HCT116 (cell line): Measurements from ENCODE around the gene MSL1. TPM values are rescaled to one million over a fixed set of nuclear protein-coding genes. Genes with fewer than 3 reads are reported as not detected.

Experiments used
- ATAC-seq: fragments of 200-7000 bp; cut with Tn5 transposase; 2 replicates; pipeline ENCODE4 v1.9.1; 2020; ENCODE audit warnings: mild to moderate bottlenecking, moderate library complexity
- BruUV-seq: library from RNA; stranded (reverse); fragments of 400-500 nt; replicated peaks from 2 replicates; lab custom pipeline; 2021; lab: Mats Ljungman, UMichigan
- CTCF ChIA-PET: fragments of 300-600 bp; sonication (Branson Sonifier 250); formaldehyde crosslinking; loops from one replicate; lab custom pipeline; 2021; ENCODE audit warnings: antibody characterized with exemption; lab: Charles Lee
- POLR2A ChIA-PET: fragments of 300-600, 350-600 bp; sonication (Branson Sonifier 250); formaldehyde crosslinking; loops from one replicate; lab custom pipeline; 2021; ENCODE audit warnings: antibody characterized with exemption; lab: Charles Lee
- RAD21 ChIA-PET, 2 experiments: fragments of 300-600 bp; sonication (Branson Sonifier 250); formaldehyde crosslinking; loops; one replicate each; lab custom pipeline; 2023; ENCODE audit warnings: low total read pairs in 2 of 2; ENCODE audit not compliant: uncharacterized antibody in 2 of 2, unreplicated experiment in 2 of 2, low non-redundant PET in 1 of 2; lab: Charles Lee
- DNase-seq: peaks from one replicate; pipeline ENCODE4 v3.0.0-alpha.2; 2010; ENCODE audit warnings: low read depth, low spot score
- H2AFZ ChIP-seq: fragments of 200-600 bp; shearing (Covaris generic), sonication (generic); 2 replicates; pipeline ENCODE4 v1.6.1; 2017; ENCODE audit warnings: low read depth, mixed run types, mixed read lengths, antibody characterized with exemption, low read length; ENCODE audit not compliant: poor library complexity, severe bottlenecking
- H3K27ac ChIP-seq: 2 replicates; pipeline ENCODE4 v1.5.1; 2012; ENCODE audit warnings: low read depth, low read length
- H3K27me3 ChIP-seq: fragments of 200-600 bp; sonication (generic); 2 replicates; pipeline ENCODE4 v1.6.1; 2016; ENCODE audit warnings: mixed run types, low read length, mixed read lengths; ENCODE audit not compliant: insufficient read depth
- H3K36me3 ChIP-seq, 2 experiments: fragments of 200-500 bp in 1 of 2; fragments of 200-600 bp in 1 of 2; sonication (Bioruptor generic) in 1 of 2; sonication (generic) in 1 of 2; 2 replicates each; pipeline versions ENCODE4 v1.5.1 to v1.6.1; 2014 to 2016; ENCODE audit warnings: low read length in 2 of 2, inconsistent platforms in 1 of 2, mixed read lengths in 1 of 2, mixed run types in 1 of 2; ENCODE audit not compliant: insufficient read depth in 2 of 2, control insufficient read depth in 1 of 2
- H3K4me1 ChIP-seq, 2 experiments: fragments of 200-600 bp in 1 of 2; sonication (generic) in 1 of 2; 2 replicates each; pipeline versions ENCODE4 v1.5.1 to v1.6.1; 2012 to 2017; ENCODE audit warnings: low read length in 2 of 2, inconsistent platforms in 1 of 2, mild to moderate bottlenecking in 1 of 2, mixed read lengths in 1 of 2, mixed run types in 1 of 2, moderate library complexity in 1 of 2; ENCODE audit not compliant: insufficient read depth in 2 of 2, control insufficient read depth in 1 of 2
- H3K4me2 ChIP-seq: fragments of 200-600 bp; sonication (generic); 2 replicates; pipeline ENCODE4 v1.6.1; 2017; ENCODE audit warnings: mixed run types, low read length, mixed read lengths
- H3K4me3 ChIP-seq, 2 experiments: fragments of 200-600 bp in 1 of 2; sonication (generic) in 1 of 2; replicated peaks in 1 of 2; 2 replicates each; pipeline ENCODE4 v1.5.1; 2011 to 2016; ENCODE audit warnings: low read length in 2 of 2, control low read depth in 1 of 2, low read depth in 1 of 2, mild to moderate bottlenecking in 1 of 2, mixed read lengths in 1 of 2, mixed run types in 1 of 2
- H3K79me2 ChIP-seq: fragments of 200-600 bp; sonication (generic); 2 replicates; pipeline ENCODE4 v1.6.1; 2017; ENCODE audit warnings: mild to moderate bottlenecking, mixed run types, low read length, moderate library complexity, mixed read lengths; ENCODE audit not compliant: insufficient read depth
- H3K9ac ChIP-seq: fragments of 200-600 bp; sonication (generic); 2 replicates; pipeline ENCODE4 v1.6.1; 2016; ENCODE audit warnings: low read length, mixed read lengths
- H3K9me2 ChIP-seq: fragments of 200-600 bp; sonication (generic), shearing (Covaris generic); 2 replicates; pipeline ENCODE4 v1.6.1; 2017; ENCODE audit warnings: mixed run types, mild to moderate bottlenecking, moderate library complexity; ENCODE audit not compliant: insufficient read depth
- H3K9me3 ChIP-seq, 2 experiments: fragments of 200-500 bp in 1 of 2; fragments of 200-600 bp in 1 of 2; sonication (Bioruptor generic) in 1 of 2; sonication (generic) in 1 of 2; 2 replicates each; pipeline ENCODE4 v1.6.1; 2014 to 2017; ENCODE audit warnings: low read length in 2 of 2, mixed read lengths in 2 of 2, inconsistent platforms in 1 of 2, low read depth in 1 of 2, mild to moderate bottlenecking in 1 of 2, mixed run types in 1 of 2, moderate library complexity in 1 of 2; ENCODE audit not compliant: control insufficient read depth in 1 of 2, insufficient read depth in 1 of 2
- H4K20me1 ChIP-seq: fragments of 200-600 bp; sonication (generic), shearing (Covaris generic); 2 replicates; pipeline ENCODE4 v1.6.1; 2017; ENCODE audit warnings: mixed run types, mild to moderate bottlenecking, moderate library complexity; ENCODE audit not compliant: insufficient read depth
- CEBPB ChIP-seq: IDR thresholded peaks from 2 replicates; pipeline ENCODE4 v1.6.1; 2012; ENCODE audit warnings: low read depth
- EGR1 ChIP-seq: IDR thresholded peaks from 2 replicates; pipeline ENCODE4 v1.6.1; 2012; ENCODE audit warnings: low read depth
- POLR2A ChIP-seq: IDR thresholded peaks from 2 replicates; pipeline ENCODE4 v1.7.0; 2011; ENCODE audit warnings: borderline replicate concordance; ENCODE audit not compliant: insufficient read depth, insufficient read length; ENCODE audit errors: extremely low read depth
- POLR2AphosphoS5 ChIP-seq: IDR thresholded peaks from 2 replicates; pipeline ENCODE4 v1.6.1; 2011; ENCODE audit warnings: mild to moderate bottlenecking, low read depth, low read length, moderate library complexity
- ZFX ChIP-seq: fragments of 450-650 bp; IDR thresholded peaks from 2 replicates; pipeline ENCODE4 v1.6.1; 2017
- intact Hi-C: fragments of 100-400 bp; cut with micrococcal nuclease; formaldehyde crosslinking; loops from 2 replicates; pipeline ENCODE4 v1.10.0; 2022
- total RNA-seq: library from RNA; stranded (reverse); gene quantifications from one replicate; pipeline ENCODE4 v1.2.1, GENCODE V29; 2021; ENCODE audit not compliant: unreplicated experiment
- TF ChIP-seq, protein P1 (sequence below), 3 experiments: fragments of 200-600 bp in 1 of 3; sonication (generic) in 1 of 3; IDR thresholded peaks in 2 of 3; conservative IDR thresholded peaks in 1 of 3; 2 replicates each; pipeline ENCODE4 v1.5.1; 2012 to 2017; ENCODE audit warnings: low read depth in 2 of 3, low read length in 2 of 3, antibody characterized with exemption in 1 of 3, borderline replicate concordance in 1 of 3, control low read depth in 1 of 3, mild to moderate bottlenecking in 1 of 3, mixed read lengths in 1 of 3, mixed run types in 1 of 3, moderate library complexity in 1 of 3; ENCODE audit not compliant: insufficient read depth in 1 of 3
- TF ChIP-seq, protein P2 (sequence below): IDR thresholded peaks from 2 replicates; pipeline ENCODE4 v1.6.1; 2012
- TF ChIP-seq, protein P3 (sequence below): IDR thresholded peaks from 2 replicates; pipeline ENCODE4 v1.6.1; 2012; ENCODE audit warnings: low read depth
- TF ChIP-seq, protein P4 (sequence below): IDR thresholded peaks from 2 replicates; pipeline ENCODE4 v1.6.1; 2011; ENCODE audit warnings: mild to moderate bottlenecking, low read length, moderate library complexity; ENCODE audit not compliant: insufficient replicate concordance; ENCODE audit errors: extremely low read depth

Gene MSL1
- total RNA-seq, 1 experiment from 2014 or later: 67.2 TPM

DNA sequence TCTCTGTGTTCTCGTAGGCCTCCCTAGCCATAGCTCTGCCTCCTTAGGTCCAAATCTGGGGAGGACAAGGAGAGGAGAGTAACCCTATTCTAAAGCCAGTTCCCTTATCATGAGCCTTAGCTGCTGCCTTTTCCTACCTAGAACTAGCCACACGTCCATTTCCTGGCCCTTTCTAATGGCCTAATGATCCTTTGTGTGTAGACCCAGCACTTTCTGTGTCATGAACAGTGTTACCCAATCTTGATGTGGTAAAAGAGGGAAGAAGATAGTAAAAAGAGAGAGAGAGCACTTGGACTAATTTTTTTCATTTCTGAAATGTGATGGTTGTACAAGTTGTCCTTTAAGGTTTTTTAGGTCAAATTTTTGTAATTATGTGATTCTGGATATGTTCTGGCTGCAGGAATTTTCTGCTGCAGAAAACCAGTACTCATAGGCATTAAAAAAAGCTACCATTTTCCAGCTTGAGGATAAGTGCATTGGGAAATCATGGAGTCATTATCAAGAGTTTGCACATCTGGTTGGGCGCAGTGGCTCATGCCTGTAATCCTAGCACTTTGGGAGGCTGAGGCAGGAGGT, 36.8 kb downstream of the MSL1 start:
- TF ChIP-seq, protein P1, sequence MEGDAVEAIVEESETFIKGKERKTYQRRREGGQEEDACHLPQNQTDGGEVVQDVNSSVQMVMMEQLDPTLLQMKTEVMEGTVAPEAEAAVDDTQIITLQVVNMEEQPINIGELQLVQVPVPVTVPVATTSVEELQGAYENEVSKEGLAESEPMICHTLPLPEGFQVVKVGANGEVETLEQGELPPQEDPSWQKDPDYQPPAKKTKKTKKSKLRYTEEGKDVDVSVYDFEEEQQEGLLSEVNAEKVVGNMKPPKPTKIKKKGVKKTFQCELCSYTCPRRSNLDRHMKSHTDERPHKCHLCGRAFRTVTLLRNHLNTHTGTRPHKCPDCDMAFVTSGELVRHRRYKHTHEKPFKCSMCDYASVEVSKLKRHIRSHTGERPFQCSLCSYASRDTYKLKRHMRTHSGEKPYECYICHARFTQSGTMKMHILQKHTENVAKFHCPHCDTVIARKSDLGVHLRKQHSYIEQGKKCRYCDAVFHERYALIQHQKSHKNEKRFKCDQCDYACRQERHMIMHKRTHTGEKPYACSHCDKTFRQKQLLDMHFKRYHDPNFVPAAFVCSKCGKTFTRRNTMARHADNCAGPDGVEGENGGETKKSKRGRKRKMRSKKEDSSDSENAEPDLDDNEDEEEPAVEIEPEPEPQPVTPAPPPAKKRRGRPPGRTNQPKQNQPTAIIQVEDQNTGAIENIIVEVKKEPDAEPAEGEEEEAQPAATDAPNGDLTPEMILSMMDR (IDR thresholded peaks at IDR 0.05 in 2 of 3, conservative IDR thresholded peaks at IDR 0.05 in 1 of 3; ENCODE audit: borderline replicate concordance in 1 of 3, insufficient read depth in 1 of 3, low read depth in 2 of 3, low read length in 2 of 3): no peak
- TF ChIP-seq ZFX (no peak), POLR2A (no peak), EGR1 (no peak), CEBPB (no peak), POLR2AphosphoS5 (no peak)
- TF ChIP-seq, protein P2, sequence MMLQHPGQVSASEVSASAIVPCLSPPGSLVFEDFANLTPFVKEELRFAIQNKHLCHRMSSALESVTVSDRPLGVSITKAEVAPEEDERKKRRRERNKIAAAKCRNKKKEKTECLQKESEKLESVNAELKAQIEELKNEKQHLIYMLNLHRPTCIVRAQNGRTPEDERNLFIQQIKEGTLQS: no peak
- TF ChIP-seq, protein P3, sequence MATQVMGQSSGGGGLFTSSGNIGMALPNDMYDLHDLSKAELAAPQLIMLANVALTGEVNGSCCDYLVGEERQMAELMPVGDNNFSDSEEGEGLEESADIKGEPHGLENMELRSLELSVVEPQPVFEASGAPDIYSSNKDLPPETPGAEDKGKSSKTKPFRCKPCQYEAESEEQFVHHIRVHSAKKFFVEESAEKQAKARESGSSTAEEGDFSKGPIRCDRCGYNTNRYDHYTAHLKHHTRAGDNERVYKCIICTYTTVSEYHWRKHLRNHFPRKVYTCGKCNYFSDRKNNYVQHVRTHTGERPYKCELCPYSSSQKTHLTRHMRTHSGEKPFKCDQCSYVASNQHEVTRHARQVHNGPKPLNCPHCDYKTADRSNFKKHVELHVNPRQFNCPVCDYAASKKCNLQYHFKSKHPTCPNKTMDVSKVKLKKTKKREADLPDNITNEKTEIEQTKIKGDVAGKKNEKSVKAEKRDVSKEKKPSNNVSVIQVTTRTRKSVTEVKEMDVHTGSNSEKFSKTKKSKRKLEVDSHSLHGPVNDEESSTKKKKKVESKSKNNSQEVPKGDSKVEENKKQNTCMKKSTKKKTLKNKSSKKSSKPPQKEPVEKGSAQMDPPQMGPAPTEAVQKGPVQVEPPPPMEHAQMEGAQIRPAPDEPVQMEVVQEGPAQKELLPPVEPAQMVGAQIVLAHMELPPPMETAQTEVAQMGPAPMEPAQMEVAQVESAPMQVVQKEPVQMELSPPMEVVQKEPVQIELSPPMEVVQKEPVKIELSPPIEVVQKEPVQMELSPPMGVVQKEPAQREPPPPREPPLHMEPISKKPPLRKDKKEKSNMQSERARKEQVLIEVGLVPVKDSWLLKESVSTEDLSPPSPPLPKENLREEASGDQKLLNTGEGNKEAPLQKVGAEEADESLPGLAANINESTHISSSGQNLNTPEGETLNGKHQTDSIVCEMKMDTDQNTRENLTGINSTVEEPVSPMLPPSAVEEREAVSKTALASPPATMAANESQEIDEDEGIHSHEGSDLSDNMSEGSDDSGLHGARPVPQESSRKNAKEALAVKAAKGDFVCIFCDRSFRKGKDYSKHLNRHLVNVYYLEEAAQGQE: no peak
- TF ChIP-seq, protein P4, sequence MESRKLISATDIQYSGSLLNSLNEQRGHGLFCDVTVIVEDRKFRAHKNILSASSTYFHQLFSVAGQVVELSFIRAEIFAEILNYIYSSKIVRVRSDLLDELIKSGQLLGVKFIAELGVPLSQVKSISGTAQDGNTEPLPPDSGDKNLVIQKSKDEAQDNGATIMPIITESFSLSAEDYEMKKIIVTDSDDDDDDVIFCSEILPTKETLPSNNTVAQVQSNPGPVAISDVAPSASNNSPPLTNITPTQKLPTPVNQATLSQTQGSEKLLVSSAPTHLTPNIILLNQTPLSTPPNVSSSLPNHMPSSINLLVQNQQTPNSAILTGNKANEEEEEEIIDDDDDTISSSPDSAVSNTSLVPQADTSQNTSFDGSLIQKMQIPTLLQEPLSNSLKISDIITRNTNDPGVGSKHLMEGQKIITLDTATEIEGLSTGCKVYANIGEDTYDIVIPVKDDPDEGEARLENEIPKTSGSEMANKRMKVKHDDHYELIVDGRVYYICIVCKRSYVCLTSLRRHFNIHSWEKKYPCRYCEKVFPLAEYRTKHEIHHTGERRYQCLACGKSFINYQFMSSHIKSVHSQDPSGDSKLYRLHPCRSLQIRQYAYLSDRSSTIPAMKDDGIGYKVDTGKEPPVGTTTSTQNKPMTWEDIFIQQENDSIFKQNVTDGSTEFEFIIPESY: no peak
- no peak overlapping the region for H2AFZ ChIP-seq
- H3K79me2 ChIP-seq: peaks cover 60% of the 10 kb centered on the region
- BruUV-seq: no TSS peak
- intact Hi-C loops: no loop called here
- H3K9me3 ChIP-seq: no peaks in the 10 kb centered on the region
- DNase-seq: no peak
- ATAC-seq: no peak; the same call in 1 of the 2 replicates
- H3K27ac ChIP-seq: no peak overlapping the region
- H3K27me3 ChIP-seq: no peaks in the 10 kb centered on the region
- RAD21 ChIA-PET: no interaction called here
- H3K4me2 ChIP-seq: no peak overlapping the region
- H3K4me3 ChIP-seq: no peak overlapping the region
- CTCF ChIA-PET: interaction anchor here (1.2 kb wide), 1 partner anchor 10 kb away, joined by 3 read pairs; no protein-coding TSS in a partner anchor
- no peaks in the 10 kb centered on the region for H3K4me1 ChIP-seq
- peaks cover 23 to 29% of the 10 kb centered on the region in 2 experiments for H3K36me3 ChIP-seq
- no peak overlapping the region for H3K9ac ChIP-seq
- no peaks in the 10 kb centered on the region for H3K9me2 ChIP-seq
- H4K20me1 ChIP-seq: no peaks in the 10 kb centered on the region
- POLR2A ChIA-PET: no interaction called here
